HEK293 (cell line): ENCODE data around the gene LOXL1.

Experiments used
- CTCF ChIA-PET: fragments of 350-600 bp; formaldehyde crosslinking; extraction: SDS; loops from one replicate; lab custom pipeline; 2021; ENCODE audit warnings: antibody characterized with exemption; lab: Yijun Ruan, JAX
- POLR2A ChIA-PET: fragments of 300-600 bp; formaldehyde crosslinking; extraction: SDS; loops from one replicate; lab custom pipeline; 2020; ENCODE audit warnings: antibody characterized with exemption, inconsistent platforms; lab: Yijun Ruan, JAX
- H3K27ac ChIP-seq: fragments of 200-500 bp; sonication (Bioruptor generic); 2 replicates; pipeline ENCODE4 v1.5.1; 2014; ENCODE audit warnings: low read depth, low read length, control low read depth, inconsistent platforms; ENCODE audit errors: extremely low read depth
- H3K36me3 ChIP-seq, 2 experiments: fragments of 200-500 bp in 1 of 2; sonication (Bioruptor generic) in 1 of 2; 1 replicate in 1 of 2; 2 replicates in 1 of 2; pipeline ENCODE4 v1.5.1; 2014 to 2017; ENCODE audit warnings: inconsistent platforms in 2 of 2, low read length in 2 of 2; ENCODE audit not compliant: control insufficient read depth in 2 of 2, insufficient read depth in 1 of 2
- H3K4me1 ChIP-seq: fragments of 200-500 bp; sonication (Bioruptor generic); 2 replicates; pipeline ENCODE4 v1.5.1; 2014; ENCODE audit warnings: mild to moderate bottlenecking, low read length, inconsistent platforms; ENCODE audit not compliant: control insufficient read depth, insufficient read depth
- H3K4me3 ChIP-seq: 2 replicates; pipeline ENCODE4 v1.5.1; 2011; ENCODE audit warnings: low read depth, mild to moderate bottlenecking, control low read depth, low read length, moderate library complexity
- H3K9me3 ChIP-seq: fragments of 200-500 bp; sonication (Bioruptor generic); 2 replicates; pipeline ENCODE4 v1.5.1; 2014; ENCODE audit warnings: low read depth, low read length, inconsistent platforms; ENCODE audit not compliant: control insufficient read depth, insufficient read depth
- MYNN ChIP-seq: fragments of 450-650 bp; formaldehyde crosslinking; IDR thresholded peaks from 2 replicates; pipeline ENCODE4 v1.5.1; 2016; ENCODE audit warnings: missing biosample characterization, missing genetic modification characterization, borderline replicate concordance
- PRDM10 ChIP-seq: fragments of 450-650 bp; formaldehyde crosslinking; IDR thresholded peaks from 2 replicates; pipeline ENCODE4 v1.5.1; 2016; ENCODE audit warnings: missing biosample characterization, missing genetic modification characterization
- RBAK ChIP-seq: fragments of 450-650 bp; formaldehyde crosslinking; IDR thresholded peaks from 2 replicates; pipeline ENCODE4 v1.5.1; 2016; ENCODE audit warnings: missing biosample characterization, missing genetic modification characterization
- SP2 ChIP-seq: fragments of 450-650 bp; formaldehyde crosslinking; IDR thresholded peaks from 2 replicates; pipeline ENCODE4 v1.5.1; 2016; ENCODE audit warnings: missing biosample characterization, missing genetic modification characterization
- ZEB2 ChIP-seq: fragments of 450-650 bp; formaldehyde crosslinking; IDR thresholded peaks from 2 replicates; pipeline ENCODE4 v1.5.1; 2016; ENCODE audit warnings: missing biosample characterization, missing genetic modification characterization
- ZFP69B ChIP-seq: fragments of 450-650 bp; formaldehyde crosslinking; IDR thresholded peaks from 2 replicates; pipeline ENCODE4 v1.5.1; 2016; ENCODE audit warnings: missing biosample characterization, missing genetic modification characterization
- ZNF10 ChIP-seq: fragments of 450-650 bp; formaldehyde crosslinking; IDR thresholded peaks from 2 replicates; pipeline ENCODE4 v1.5.1; 2017; ENCODE audit warnings: missing biosample characterization, missing genetic modification characterization
- ZNF169 ChIP-seq: fragments of 450-650 bp; formaldehyde crosslinking; IDR thresholded peaks from 2 replicates; pipeline ENCODE4 v1.5.1; 2016; ENCODE audit warnings: missing biosample characterization, missing genetic modification characterization
- ZNF221 ChIP-seq: fragments of 450-650 bp; formaldehyde crosslinking; IDR thresholded peaks from 2 replicates; pipeline ENCODE4 v1.5.1; 2017; ENCODE audit warnings: missing biosample characterization, missing genetic modification characterization, borderline replicate concordance
- ZNF266 ChIP-seq: fragments of 450-650 bp; formaldehyde crosslinking; IDR thresholded peaks from 2 replicates; pipeline ENCODE4 v1.5.1; 2016; ENCODE audit warnings: missing biosample characterization, missing genetic modification characterization, low read depth
- ZNF426 ChIP-seq: fragments of 450-650 bp; formaldehyde crosslinking; IDR thresholded peaks from 2 replicates; pipeline ENCODE4 v1.5.1; 2017; ENCODE audit warnings: missing biosample characterization, missing genetic modification characterization, mild to moderate bottlenecking, inconsistent platforms, moderate library complexity
- ZNF433 ChIP-seq: fragments of 450-650 bp; formaldehyde crosslinking; IDR thresholded peaks from 2 replicates; pipeline ENCODE4 v1.5.1; 2016; ENCODE audit warnings: missing biosample characterization, missing genetic modification characterization, low read depth
- ZNF514 ChIP-seq: fragments of 450-650 bp; formaldehyde crosslinking; IDR thresholded peaks from 2 replicates; pipeline ENCODE4 v1.5.1; 2016; ENCODE audit warnings: missing biosample characterization, missing genetic modification characterization
- ZNF521 ChIP-seq: fragments of 450-650 bp; formaldehyde crosslinking; IDR thresholded peaks from 2 replicates; pipeline ENCODE4 v1.5.1; 2017; ENCODE audit warnings: missing biosample characterization, mild to moderate bottlenecking, missing genetic modification characterization
- ZNF677 ChIP-seq: fragments of 450-650 bp; IDR thresholded peaks from 2 replicates; pipeline ENCODE4 v1.5.0; 2018; ENCODE audit warnings: missing biosample characterization, mild to moderate bottlenecking, missing genetic modification characterization, moderate library complexity
- ZNF692 ChIP-seq: fragments of 450-650 bp; formaldehyde crosslinking; IDR thresholded peaks from 2 replicates; pipeline ENCODE4 v1.5.1; 2016; ENCODE audit warnings: missing biosample characterization, missing genetic modification characterization
- ZNF707 ChIP-seq: fragments of 450-650 bp; formaldehyde crosslinking; IDR thresholded peaks from 2 replicates; pipeline ENCODE4 v1.5.1; 2016; ENCODE audit warnings: missing biosample characterization, missing genetic modification characterization
- ZNF830 ChIP-seq: fragments of 450-650 bp; IDR thresholded peaks from 2 replicates; pipeline ENCODE4 v1.5.0; 2018; ENCODE audit warnings: missing biosample characterization, missing genetic modification characterization, low read depth, mild to moderate bottlenecking, moderate library complexity
- ZSCAN23 ChIP-seq: fragments of 450-650 bp; formaldehyde crosslinking; IDR thresholded peaks from 2 replicates; pipeline ENCODE4 v1.5.1; 2016; ENCODE audit warnings: missing biosample characterization, missing genetic modification characterization
- TF ChIP-seq, protein P1 (sequence below): fragments of 450-650 bp; formaldehyde crosslinking; IDR thresholded peaks from 2 replicates; pipeline ENCODE4 v1.5.1; 2016; ENCODE audit warnings: missing biosample characterization, missing genetic modification characterization

LOXL1 gene

DNA sequence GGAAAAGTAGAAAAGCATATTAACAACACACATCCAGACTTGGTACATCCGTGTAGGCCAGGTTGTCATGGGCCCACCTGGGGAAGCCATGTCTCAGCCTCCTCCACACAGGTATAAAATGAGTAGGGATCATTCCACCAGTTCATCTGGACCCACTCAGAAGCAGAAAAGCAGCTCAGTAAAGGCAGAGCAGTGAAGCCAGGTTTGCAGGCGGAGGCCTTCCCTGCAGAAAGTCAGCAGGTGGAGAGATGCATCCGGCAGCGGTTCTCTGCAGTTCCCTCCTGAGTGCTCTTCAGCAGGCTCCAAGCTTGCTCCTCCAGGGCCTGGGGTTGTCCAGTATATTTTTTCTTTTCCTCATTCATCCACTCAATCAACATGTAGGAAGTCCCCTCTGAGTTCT lies 22.1 kb downstream of the LOXL1 start:
- CTCF ChIA-PET = interaction anchor here (0.6 to 14.4 kb wide), 8 partner anchors 10 to 535 kb away, joined by 3 to 276 read pairs (median 6); no protein-coding TSS in a partner anchor
- POLR2A ChIA-PET = interaction anchor here (0.5 to 1.6 kb wide), 2 partner anchors 46 to 1267 kb away, joined by 3 read pairs; partner anchors contain the start of gene PML
- Histone ChIP-seq H3K9me3 (no peaks in the 10 kb centered on the region), H3K27ac (no peak overlapping the region), H3K36me3 (peaks cover 0 to 2% of the 10 kb centered on the region in 2 experiments; a peak in 1 of 3 replicates), H3K4me1 (peaks cover 6% of the 10 kb centered on the region; the same call in 1 of the 2 replicates), H3K4me3 (no peak overlapping the region)
- no peak for TF ChIP-seq ZNF10
- no peak for TF ChIP-seq ZNF433 (tag by site-specific recombination)
- no peak for TF ChIP-seq ZNF426 (tag by site-specific recombination)
- no peak for TF ChIP-seq ZNF521 (tag by site-specific recombination)
- no peak for TF ChIP-seq ZSCAN23 (tag by site-specific recombination)
- no peak for TF ChIP-seq SP2 (tag by site-specific recombination)
- no peak for TF ChIP-seq ZNF221
- TF ChIP-seq ZNF514 (tag by site-specific recombination) = no peak
- no peak for TF ChIP-seq PRDM10
- TF ChIP-seq MYNN (tag by site-specific recombination) = no peak
- no peak for TF ChIP-seq ZNF266 (tag by site-specific recombination)
- TF ChIP-seq RBAK (tag by site-specific recombination) = no peak
- TF ChIP-seq ZNF677 (tag by site-specific recombination) = no peak
- TF ChIP-seq ZEB2 = no peak
- no peak for TF ChIP-seq ZNF707 (tag by site-specific recombination)
- TF ChIP-seq ZNF169 (tag by site-specific recombination) = no peak
- TF ChIP-seq ZNF830 = no peak

DNA sequence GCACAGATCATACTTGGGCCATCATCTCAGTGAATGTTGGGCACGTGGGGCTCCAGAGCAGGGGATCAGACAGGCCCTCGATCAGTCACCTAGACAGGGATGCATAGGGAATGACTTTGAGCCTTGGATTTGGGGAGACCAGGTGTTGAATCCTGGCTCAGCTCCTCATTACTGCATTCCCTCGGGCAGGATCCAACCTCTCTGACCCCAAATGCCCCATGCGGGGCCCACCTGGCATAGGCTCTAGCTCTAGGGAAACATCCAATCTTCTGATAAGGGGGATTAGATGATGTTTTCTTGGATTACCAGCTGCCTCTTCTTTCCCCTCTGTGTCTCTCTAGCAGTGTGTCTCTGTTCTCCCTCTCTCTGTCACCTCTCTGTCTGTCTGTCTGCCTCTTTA lies 22.7 kb downstream of the LOXL1 start:
- CTCF ChIA-PET = interaction anchor here (0.6 to 14.4 kb wide), 9 partner anchors 10 to 373 kb away, joined by 3 to 276 read pairs (median 5); no protein-coding TSS in a partner anchor

More for the DNA sequence above, 22.7 kb downstream of the LOXL1 start:
- Histone ChIP-seq H3K36me3 (peaks cover 0 to 2% of the 10 kb centered on the region in 2 experiments; a peak in 1 of 3 replicates), H3K27ac (no peak overlapping the region)
- 0 out of 2 replicates have a peak, but pooled peaks have one; percentile 24 for TF ChIP-seq ZFP69B (tag by site-specific recombination)
- TF ChIP-seq ZNF692 (tag by site-specific recombination) = peak; percentile 55; the same call in 1 of the 2 replicates
- TF ChIP-seq, protein P1, sequence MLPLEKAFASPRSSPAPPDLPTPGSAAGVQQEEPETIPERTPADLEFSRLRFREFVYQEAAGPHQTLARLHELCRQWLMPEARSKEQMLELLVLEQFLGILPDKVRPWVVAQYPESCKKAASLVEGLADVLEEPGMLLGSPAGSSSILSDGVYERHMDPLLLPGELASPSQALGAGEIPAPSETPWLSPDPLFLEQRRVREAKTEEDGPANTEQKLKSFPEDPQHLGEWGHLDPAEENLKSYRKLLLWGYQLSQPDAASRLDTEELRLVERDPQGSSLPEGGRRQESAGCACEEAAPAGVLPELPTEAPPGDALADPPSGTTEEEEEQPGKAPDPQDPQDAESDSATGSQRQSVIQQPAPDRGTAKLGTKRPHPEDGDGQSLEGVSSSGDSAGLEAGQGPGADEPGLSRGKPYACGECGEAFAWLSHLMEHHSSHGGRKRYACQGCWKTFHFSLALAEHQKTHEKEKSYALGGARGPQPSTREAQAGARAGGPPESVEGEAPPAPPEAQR = no peak
- TF ChIP-seq, all 188 proteins: peak for 2
- Histone ChIP-seq H3K4me1 (peaks cover 6% of the 10 kb centered on the region; the same call in 1 of the 2 replicates), H3K9me3 (no peaks in the 10 kb centered on the region), H3K4me3 (no peak overlapping the region)
- POLR2A ChIA-PET = interaction anchor here (0.5 to 1.6 kb wide), 2 partner anchors 46 to 1268 kb away, joined by 3 read pairs; partner anchors contain the start of gene PML
